Suppressor macrophage treated with lipopolysaccharide for 1 hour (primary cell): ENCODE measurements around the gene MRPL54.
"Not testable (repeated sequence)": the region's sequence is repeated elsewhere in the genome, so short reads cannot be mapped to it uniquely, and the experiment has no call there.

Experiments used
- DNase-seq, 3 donors: peaks; one replicate each; pipeline ENCODE4 v3.0.0-alpha.2; 2020 to 2022

MRPL54 gene

GRCh38 chr19:3743486-3743885 is 19.0 kb upstream of the MRPL54 start:
- DNase-seq: peak in 2 of 3 donors; percentile 33 to 38

- DNase-seq: no peak
These were observed 17.0 kb upstream of the MRPL54 start for GRCh38 chr19:3745363-3746045.

GRCh38 chr19:3746371-3747056 is 16.0 kb upstream of the MRPL54 start:
- DNase-seq: no peak

GRCh38 chr19:3748965-3749364 is 13.5 kb upstream of the MRPL54 start:
- DNase-seq: no peak

GRCh38 chr19:3750211-3750610 is 12.3 kb upstream of the MRPL54 start:
- no peak for DNase-seq

GRCh38 chr19:3751236-3751635 is 11.2 kb upstream of the MRPL54 start:
- DNase-seq: no peak

GRCh38 chr19:3752492-3752891 is 10.0 kb upstream of the MRPL54 start:
- DNase-seq: no peak

GRCh38 chr19:3753631-3754410 is 8.7 kb upstream of the MRPL54 start:
- no peak for DNase-seq

- DNase-seq: not testable (repeated sequence)
These were observed 4.8 kb upstream of the MRPL54 start for GRCh38 chr19:3757705-3758104.

- not testable (repeated sequence) for DNase-seq
These were observed 4.2 kb upstream of the MRPL54 start for GRCh38 chr19:3758297-3758696.

GRCh38 chr19:3759482-3760254 is 2.8 kb upstream of the MRPL54 start:
- DNase-seq: no peak

- DNase-seq: no peak
These were observed 1.6 kb upstream of the MRPL54 start for GRCh38 chr19:3760871-3761361.

GRCh38 chr19:3761382-3762129 is 926 bp upstream of the MRPL54 start, which contains the start of gene APBA3:
TSS of gene APBA3 (minus strand) at chr19:3761692. CDS start at chr19:3760264, 1,428 bp downstream.
- DNase-seq: peak; percentile 96 to 98 (median 98)

- no peak for DNase-seq
These were observed 380 bp upstream of the MRPL54 start for GRCh38 chr19:3762130-3762473.

GRCh38 chr19:3765121-3765520 is 2.6 kb downstream of the MRPL54 start:
- DNase-seq: no peak

GRCh38 chr19:3765757-3766156 is 3.3 kb downstream of the MRPL54 start:
- DNase-seq: not testable (repeated sequence)

GRCh38 chr19:3766520-3766919 is 4.0 kb downstream of the MRPL54 start:
- no peak for DNase-seq

GRCh38 chr19:3767050-3767449 is 4.6 kb downstream of the MRPL54 start:
- DNase-seq: no peak

- no peak for DNase-seq
These were observed 5.7 kb downstream of the MRPL54 start for GRCh38 chr19:3768015-3768747.

GRCh38 chr19:3768748-3769099 is 6.2 kb downstream of the MRPL54 start:
- no peak for DNase-seq

GRCh38 chr19:3769494-3769893 is 7.0 kb downstream of the MRPL54 start:
- no peak for DNase-seq
